ENCODE results near the gene NOS1.
"Not testable (repeated sequence)": the region's sequence is repeated elsewhere in the genome, so short reads cannot be mapped to it uniquely, and the experiment has no call there.

NOS1 gene

DNA sequence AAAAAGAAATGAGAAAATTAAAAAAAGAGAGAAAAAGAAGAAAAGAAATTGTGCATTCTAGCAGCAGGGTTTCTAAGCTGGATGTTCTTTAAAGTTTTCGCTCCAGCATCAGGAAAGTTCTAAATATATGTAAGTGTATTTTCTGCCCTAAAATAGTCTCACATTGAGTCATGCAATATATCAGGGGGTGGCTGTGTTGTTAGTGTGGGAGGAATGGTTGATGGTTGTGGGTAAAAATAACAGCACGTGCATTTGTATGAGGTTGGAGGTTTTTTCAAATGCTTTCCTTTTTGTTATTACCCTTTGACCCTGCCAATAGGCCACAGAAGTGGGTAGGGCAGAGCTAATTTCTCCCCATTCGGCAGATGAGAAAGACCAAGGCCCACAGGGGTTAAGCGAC lies 106.0 kb downstream of the NOS1 start:
- no peak for DNase-seq

- DNase-seq: no peak
These were observed 117.9 kb downstream of the NOS1 start for GRCh38 chr12:117243488-117243887.

GRCh38 chr12:117241697-117242096 lies 119.7 kb downstream of the NOS1 start:
- no peak for DNase-seq

DNA sequence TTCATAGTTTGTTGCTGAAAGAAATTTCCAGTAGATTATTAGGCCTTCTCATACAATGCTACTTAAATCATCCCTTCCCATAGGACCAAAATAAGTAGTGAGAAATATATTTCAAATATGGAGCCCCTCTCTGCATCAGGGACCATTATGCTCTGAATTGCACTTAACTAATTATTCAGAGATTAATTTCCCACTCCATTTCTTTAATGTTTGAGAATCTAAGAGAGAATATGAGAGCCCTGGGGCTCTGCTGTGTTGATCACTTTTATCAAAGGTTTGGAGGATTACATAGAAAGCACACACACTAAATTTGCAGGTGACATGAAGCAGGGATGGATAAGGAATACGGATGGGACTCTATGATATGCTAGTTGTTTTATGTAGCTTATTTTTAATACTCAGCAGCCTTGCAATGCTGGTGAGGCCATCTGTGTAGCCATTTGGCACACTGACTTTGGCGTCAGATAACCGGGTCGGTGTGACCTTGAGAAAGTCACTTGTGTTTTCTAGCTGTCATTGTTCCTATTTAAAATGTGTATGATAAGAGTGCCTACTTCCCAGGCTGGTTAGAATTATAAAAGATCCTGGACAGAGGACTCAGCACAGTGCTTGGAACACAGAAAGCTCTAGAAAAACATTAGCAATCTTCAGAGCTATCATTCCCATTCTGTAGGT lies 121.2 kb downstream of the NOS1 start:
- DNase-seq: no peak

- peak; percentile 75 for DNase-seq
These were observed 124.9 kb downstream of the NOS1 start for GRCh38 chr12:117236456-117237001.

DNA sequence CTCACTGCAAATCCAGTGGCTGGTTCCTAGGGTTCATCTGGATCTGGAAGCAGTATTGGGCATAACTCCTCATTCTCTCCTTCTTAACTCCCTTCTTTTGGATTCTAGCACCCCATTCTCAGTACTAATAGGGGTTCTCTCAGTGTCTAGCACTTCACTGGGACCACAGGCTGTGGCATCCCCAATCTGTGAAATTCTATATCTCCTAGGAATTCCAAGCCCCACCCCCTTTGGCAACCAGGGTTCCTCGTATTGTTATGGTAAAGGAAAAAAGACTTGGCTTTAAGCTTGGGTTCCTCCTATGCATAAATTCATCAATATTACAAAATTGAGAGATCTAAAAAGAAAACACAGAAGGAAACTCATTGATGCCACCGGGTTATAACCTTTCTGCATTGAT lies 126.2 kb downstream of the NOS1 start:
- DNase-seq: no peak

GRCh38 chr12:117234441-117234840 lies 127.0 kb downstream of the NOS1 start:
- DNase-seq: no peak

DNA sequence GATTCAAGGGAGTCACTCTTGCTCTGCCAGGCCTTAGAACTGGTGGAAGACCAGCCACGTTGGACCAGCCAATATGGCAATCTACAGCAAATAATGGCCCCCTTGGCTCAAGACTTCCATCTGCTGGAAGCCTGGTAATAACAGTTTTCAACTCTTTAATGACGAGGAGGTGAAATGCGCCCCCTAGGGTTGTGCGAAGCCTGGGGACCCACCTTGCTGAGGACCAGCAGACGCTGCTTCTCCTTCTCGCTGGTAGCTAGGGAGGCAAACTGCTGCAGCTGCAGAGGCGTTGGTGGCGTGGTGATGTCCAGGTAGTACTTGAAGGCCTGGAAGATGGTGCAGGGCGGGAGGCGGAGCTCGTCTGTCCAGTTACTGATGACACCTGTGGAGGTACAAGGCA lies 129.7 kb downstream of the NOS1 start:
- no peak for DNase-seq

DNA sequence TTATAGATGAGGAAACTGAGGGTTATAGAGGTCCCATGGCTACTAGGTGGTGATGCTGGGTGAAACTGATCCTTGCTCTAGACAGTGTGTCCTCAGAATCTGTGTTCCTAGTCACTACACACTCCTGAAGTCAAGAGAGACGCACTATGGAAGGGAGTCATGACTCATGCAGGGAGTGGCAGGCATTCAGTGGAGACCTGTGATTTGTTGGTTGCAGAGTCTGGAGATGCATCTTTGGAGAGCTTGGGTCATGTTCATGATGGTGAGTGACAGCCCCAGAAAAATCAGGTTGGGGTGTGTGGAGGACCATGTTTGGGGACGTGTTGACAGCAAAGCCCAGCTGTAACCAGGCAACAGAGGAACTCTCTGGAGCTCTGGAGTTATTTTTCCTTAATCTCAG lies 133.2 kb downstream of the NOS1 start:
- DNase-seq: no peak

DNA sequence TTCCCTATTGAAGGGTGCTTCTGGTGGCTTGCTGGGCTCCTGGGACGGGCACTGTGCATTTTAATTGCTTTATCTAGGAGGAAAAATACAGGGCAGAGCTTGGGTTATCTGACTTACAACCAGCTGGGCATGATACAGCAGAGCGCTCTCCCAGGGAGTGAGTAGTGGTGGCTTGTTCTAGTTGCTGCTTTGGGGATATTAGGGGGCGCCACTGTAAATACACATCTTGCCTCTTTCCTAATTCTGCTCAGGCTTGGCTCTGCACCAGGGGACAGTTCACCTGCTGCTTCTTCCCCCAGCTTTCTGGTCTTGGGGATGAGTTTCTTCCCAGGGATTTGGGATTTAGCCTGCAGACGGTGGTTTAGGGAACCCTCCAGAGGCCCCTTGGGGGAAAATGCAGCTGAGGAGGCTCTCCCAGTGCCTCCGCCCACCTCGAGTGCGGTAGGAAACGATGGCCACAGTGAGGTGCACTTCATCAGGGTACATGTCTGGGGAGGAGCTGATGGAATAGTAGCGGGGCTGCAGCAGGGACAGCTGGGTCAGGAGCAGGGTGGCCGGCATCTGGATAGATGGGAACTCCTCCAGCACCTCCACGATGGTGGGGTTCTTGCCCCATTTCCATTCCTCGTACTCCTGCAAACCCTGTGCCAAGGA lies 134.3 kb downstream of the NOS1 start:
- DNase-seq: no peak

GRCh38 chr12:117226505-117226904 lies 134.9 kb downstream of the NOS1 start:
- DNase-seq: no peak

- DNase-seq: no peak
These were observed 136.2 kb downstream of the NOS1 start for GRCh38 chr12:117225179-117225578.

GRCh38 chr12:117220947-117221346 lies 140.5 kb downstream of the NOS1 start:
- not testable (repeated sequence) for DNase-seq

- no peak for DNase-seq
These were observed 143.3 kb downstream of the NOS1 start for GRCh38 chr12:117218149-117218548.

DNA sequence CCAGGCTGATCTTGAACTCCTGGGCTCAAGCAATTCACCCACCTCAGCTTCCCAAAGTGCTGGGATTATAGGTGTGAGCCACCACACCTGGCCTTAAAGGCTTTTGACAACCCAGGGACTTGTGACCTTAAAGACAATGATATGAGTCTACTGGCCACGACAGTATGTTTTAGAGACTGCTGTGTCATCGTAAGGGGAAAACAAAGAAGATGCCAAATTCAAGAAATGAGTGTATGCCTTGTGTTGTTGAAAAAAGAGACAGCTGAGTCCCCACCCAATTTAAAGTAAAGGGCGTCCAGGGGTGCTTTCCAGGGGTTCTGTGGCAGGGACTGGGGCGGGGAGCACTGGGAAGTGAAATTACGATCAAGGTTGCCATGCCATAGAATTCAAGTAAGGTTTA lies 144.7 kb downstream of the NOS1 start:
- DNase-seq: no peak

- no peak for DNase-seq
These were observed 146.6 kb downstream of the NOS1 start for GRCh38 chr12:117214797-117215196.

DNA sequence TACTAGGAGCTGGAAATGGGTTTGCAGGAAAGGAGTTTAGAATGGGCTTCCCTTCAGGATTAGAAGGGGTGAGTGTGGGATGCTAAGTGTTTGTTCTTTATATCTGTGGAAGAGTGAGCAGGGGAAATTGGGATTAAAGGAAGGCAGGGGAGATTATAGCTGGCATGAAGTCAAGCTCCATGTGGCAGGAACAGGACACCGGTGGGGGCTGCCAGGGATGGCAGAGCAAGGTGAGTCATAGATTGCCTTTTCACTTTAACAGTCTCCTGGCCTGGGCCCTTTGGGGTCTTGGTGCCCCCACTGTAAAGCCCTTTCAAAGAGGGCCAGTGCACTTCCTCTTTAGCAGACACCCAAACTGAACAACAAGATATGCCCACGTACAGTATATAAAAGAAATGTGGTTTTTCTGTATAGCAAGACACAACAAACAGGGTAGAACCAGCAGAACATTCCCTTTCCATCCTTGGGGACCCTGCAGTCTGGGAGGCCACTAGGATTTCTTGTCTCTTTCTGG lies 148.1 kb downstream of the NOS1 start:
- no peak for DNase-seq

DNA sequence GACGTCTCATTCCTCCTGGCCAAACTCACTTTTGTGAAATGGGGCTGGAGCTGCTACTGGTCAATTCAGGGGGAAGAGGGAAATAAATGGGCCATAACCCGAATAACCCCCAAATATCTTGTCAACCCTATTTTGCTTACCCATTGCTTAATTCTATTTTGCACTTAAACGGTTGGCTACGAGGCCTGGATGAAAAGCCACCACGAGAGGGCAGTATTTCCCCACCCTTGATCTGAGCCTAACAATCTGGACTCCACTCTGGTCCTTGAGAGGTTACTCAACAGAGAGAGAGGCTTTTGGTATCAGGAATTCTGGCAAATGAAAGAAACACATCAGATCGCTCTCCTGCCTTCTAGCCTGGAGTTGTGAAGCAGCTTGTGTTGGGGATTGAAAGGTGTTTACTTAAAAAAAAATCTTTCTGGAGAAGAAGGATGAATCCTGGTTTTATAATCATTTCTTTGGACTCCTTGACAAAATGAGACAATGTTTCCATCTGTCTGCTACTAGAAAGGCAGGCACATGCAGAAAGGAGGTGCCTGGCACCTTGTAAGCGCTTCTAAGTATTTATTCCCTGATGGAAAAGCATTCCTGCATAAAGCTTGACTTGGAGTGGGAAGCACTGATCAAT lies 148.7 kb downstream of the NOS1 start:
- peak; percentile 91 for DNase-seq

- DNase-seq: no peak
These were observed 151.0 kb downstream of the NOS1 start for GRCh38 chr12:117210266-117210918.

- DNase-seq: no peak
These were observed 151.8 kb downstream of the NOS1 start for GRCh38 chr12:117209626-117210025.

GRCh38 chr12:117208811-117209455 lies 152.5 kb downstream of the NOS1 start:
- DNase-seq: no peak

- DNase-seq: no peak
These were observed 153.2 kb downstream of the NOS1 start for GRCh38 chr12:117208206-117208605.

- DNase-seq: no peak
These were observed 153.8 kb downstream of the NOS1 start for GRCh38 chr12:117207675-117208074.
